Endothelial cell of umbilical vein (primary cell): Measurements from ENCODE around the gene HPCAL4. TPM values are rescaled to one million over a fixed set of nuclear protein-coding genes. Genes with fewer than 3 reads are reported as not detected.

ENCODE experiments used
- BruUV-seq: library from RNA; stranded (reverse); fragments of 400-500 nt; replicated peaks from 2 replicates; lab custom pipeline; 2021; lab: Mats Ljungman, UMichigan
- CTCF ChIA-PET: fragments of 300-600, 350-600 bp; sonication (Branson Sonifier 250); formaldehyde crosslinking; loops from one replicate; lab custom pipeline; 2021; ENCODE audit warnings: antibody characterized with exemption, inconsistent platforms; lab: Charles Lee
- POLR2A ChIA-PET: fragments of 300-600, 350-600 bp; sonication (Branson Sonifier 250); formaldehyde crosslinking; loops from one replicate; lab custom pipeline; 2021; ENCODE audit warnings: antibody characterized with exemption, inconsistent platforms; lab: Charles Lee
- DNase-seq: peaks from one replicate; pipeline ENCODE4 v3.0.0-alpha.2; 2011; ENCODE audit warnings: low read depth, low spot score
- FAIRE-seq: peaks from 2 replicates; lab custom pipeline; 2011; peaks lifted over from hg19 to GRCh38; lab: Jason Lieb, UNC
- H2AFZ ChIP-seq: 2 replicates; pipeline ENCODE4 v1.6.0; 2012; ENCODE audit warnings: low read depth, low read length, control low read depth, inconsistent platforms
- H3K27ac ChIP-seq: 2 replicates; pipeline ENCODE4 v1.5.1; 2011; ENCODE audit warnings: low read depth, mild to moderate bottlenecking, control low read depth, low read length, moderate library complexity; ENCODE audit not compliant: insufficient read depth
- H3K27me3 ChIP-seq, 2 experiments: 2 replicates each; pipeline versions ENCODE4 v1.6.0 to v1.6.1; 2011; ENCODE audit warnings: low read length in 2 of 2, mixed read lengths in 1 of 2; ENCODE audit not compliant: control insufficient read depth in 2 of 2, insufficient read depth in 2 of 2
- H3K36me3 ChIP-seq, 2 experiments: 2 replicates in 1 of 2; 3 replicates in 1 of 2; pipeline ENCODE4 v1.5.1; 2011; ENCODE audit warnings: low read length in 2 of 2, mild to moderate bottlenecking in 1 of 2, moderate library complexity in 1 of 2; ENCODE audit not compliant: control insufficient read depth in 2 of 2, insufficient read depth in 2 of 2; ENCODE audit errors: extremely low read depth in 1 of 2
- H3K4me1 ChIP-seq: 3 replicates; pipeline ENCODE4 v1.5.1; 2011; ENCODE audit warnings: mild to moderate bottlenecking, low read length; ENCODE audit not compliant: control insufficient read depth, insufficient read depth; ENCODE audit errors: extremely low read depth
- H3K4me2 ChIP-seq: 2 replicates; pipeline ENCODE4 v1.6.1; 2011; ENCODE audit warnings: low read length, control low read depth, mixed read lengths; ENCODE audit not compliant: insufficient read depth
- H3K4me3 ChIP-seq, 3 experiments: fragments of 200-600 bp in 1 of 3; sonication (generic), shearing (Covaris generic) in 1 of 3; replicated peaks in 1 of 3; 2 replicates each; pipeline ENCODE4 v1.5.1; 2011 to 2016; ENCODE audit warnings: control low read depth in 3 of 3, low read length in 3 of 3, mild to moderate bottlenecking in 2 of 3, inconsistent platforms in 1 of 3, low read depth in 1 of 3, moderate library complexity in 1 of 3; ENCODE audit not compliant: insufficient read depth in 1 of 3
- H3K79me2 ChIP-seq: 2 replicates; pipeline ENCODE4 v1.6.0; 2012; ENCODE audit warnings: low read length, inconsistent platforms; ENCODE audit not compliant: control insufficient read depth, insufficient read depth
- H3K9ac ChIP-seq: replicated peaks from 2 replicates; pipeline ENCODE3; 2011; ENCODE audit warnings: low read length, control low read depth; ENCODE audit not compliant: insufficient read depth; ENCODE audit errors: extremely low read depth
- H3K9me1 ChIP-seq: replicated peaks from 3 replicates; pipeline ENCODE4 v1.6.0; 2011; ENCODE audit warnings: mild to moderate bottlenecking, low read length; ENCODE audit not compliant: control insufficient read depth, insufficient read depth; ENCODE audit errors: extremely low read depth
- H3K9me3 ChIP-seq: replicated peaks from 2 replicates; pipeline ENCODE4 v1.5.1; 2012; ENCODE audit warnings: low read length, inconsistent platforms; ENCODE audit not compliant: control insufficient read depth, insufficient read depth
- H4K20me1 ChIP-seq: replicated peaks from 2 replicates; pipeline ENCODE3; 2011; ENCODE audit warnings: mild to moderate bottlenecking, low read length; ENCODE audit not compliant: control insufficient read depth, insufficient read depth; ENCODE audit errors: extremely low read depth
- CTCF ChIP-seq, 2 donors: IDR thresholded peaks; 1 replicate in 1 of 2; 2 replicates in 1 of 2; pipeline ENCODE4 v1.5.1; 2011; ENCODE audit warnings: low read length in 2 of 2, mild to moderate bottlenecking in 2 of 2, moderate library complexity in 2 of 2, control low read depth in 1 of 2, inconsistent platforms in 1 of 2, low read depth in 1 of 2; ENCODE audit not compliant: insufficient read depth in 1 of 2; ENCODE audit errors: extremely low read depth in 1 of 2
- EZH2 ChIP-seq: IDR thresholded peaks from 2 replicates; pipeline ENCODE4 v1.6.1; 2012; ENCODE audit warnings: borderline replicate concordance, low read depth, mild to moderate bottlenecking, moderate library complexity, low read length, inconsistent platforms; ENCODE audit not compliant: severe bottlenecking
- FOS ChIP-seq: IDR thresholded peaks from 2 replicates; pipeline ENCODE4 v1.6.1; 2011; ENCODE audit warnings: mild to moderate bottlenecking, low read length, moderate library complexity, borderline replicate concordance; ENCODE audit not compliant: insufficient read depth
- GATA2 ChIP-seq: IDR thresholded peaks from 2 replicates; pipeline ENCODE4 v1.7.0; 2011; ENCODE audit warnings: low read depth, mild to moderate bottlenecking, moderate library complexity, mixed read lengths, low read length; ENCODE audit not compliant: insufficient read length, insufficient read depth
- JUN ChIP-seq: IDR thresholded peaks from 2 replicates; pipeline ENCODE4 v1.6.1; 2011; ENCODE audit warnings: borderline replicate concordance, low read depth; ENCODE audit not compliant: insufficient read length, insufficient read depth
- MAX ChIP-seq: IDR thresholded peaks from 2 replicates; pipeline ENCODE4 v1.6.1; 2011; ENCODE audit not compliant: insufficient read depth, insufficient read length
- MYC ChIP-seq: IDR thresholded peaks from one replicate; pipeline ENCODE4 v1.6.1; 2011; ENCODE audit warnings: mild to moderate bottlenecking, low read depth, low read length
- POLR2A ChIP-seq: IDR thresholded peaks from 2 replicates; pipeline ENCODE4 v1.6.1; 2012; ENCODE audit warnings: low read depth, mild to moderate bottlenecking, control low read depth, low read length
- POLR2AphosphoS5 ChIP-seq: IDR thresholded peaks from 2 replicates; pipeline ENCODE4 v1.6.1; 2012; ENCODE audit warnings: low read depth, mild to moderate bottlenecking, control low read depth, low read length, moderate library complexity; ENCODE audit not compliant: insufficient read depth
- dilution Hi-C: fragments of 300-500 bp; cut with MboI; formaldehyde crosslinking; loops from one replicate; pipeline ENCODE4 v1.15.0; 2019; ENCODE audit warnings: low sequenced_read_pairs; ENCODE audit not compliant: extremely low pct_ligation_motif_present
- intact Hi-C: fragments of 100-400 bp; cut with micrococcal nuclease; formaldehyde crosslinking; loops from one replicate; pipeline ENCODE4 v1.10.0; 2022
- polyA plus RNA-seq, 4 experiments: library from polyadenylated mRNA; depleted of rRNA in 3 of 4; stranded (reverse) in 3 of 4; unstranded in 1 of 4; fragments of >200 nt; gene quantifications; 2 replicates each; pipeline versions ENCODE4 v1.2.1 to v1.2.3, GENCODE V29; 2011 to 2012; ENCODE audit warnings: missing spikeins in 1 of 4
- total RNA-seq: library from RNA; stranded (reverse); gene quantifications from 2 replicates; pipeline ENCODE4 v1.2.3, GENCODE V29; 2021

Gene HPCAL4
- total and polyA plus RNA-seq, 2 donors (not counting 3 experiments of a cell fraction or from before 2014, with no cell fraction given): not detected

- DNase-seq: peak; percentile 38
- no peak for FAIRE-seq
- dilution Hi-C loops (no loop called here), intact Hi-C loops (no loop called here)
- Histone ChIP-seq H3K27ac (no peak overlapping the region), H3K4me1 (no peaks in the 10 kb centered on the region), H4K20me1 (no peaks in the 10 kb centered on the region), H3K36me3 (no peaks in the 10 kb centered on the region), H3K9me1 (no peaks in the 10 kb centered on the region), H2AFZ (no peak overlapping the region), H3K4me2 (no peak overlapping the region), H3K4me3 (no peak overlapping the region), H3K79me2 (no peaks in the 10 kb centered on the region), H3K9ac (no peak overlapping the region), H3K27me3 (peaks cover 59 to 70% of the 10 kb centered on the region in 2 experiments), H3K9me3 (no peaks in the 10 kb centered on the region)
- BruUV-seq: no TSS peak
- POLR2A ChIA-PET: interaction anchor here (0.6 kb wide), 1 partner anchor 27 kb away, joined by 5 read pairs; no protein-coding TSS in a partner anchor
- CTCF ChIA-PET: interaction anchor here (0.8 to 3.1 kb wide), 5 partner anchors 9 to 26 kb away, joined by 4 to 14 read pairs (median 6); no protein-coding TSS in a partner anchor
- TF ChIP-seq GATA2 (no peak), FOS (no peak), JUN (no peak), MYC (no peak), EZH2 (peak; percentile 77), MAX (no peak), POLR2A (no peak)
Observed at GRCh38 chr1:39632682-39633417, 58.4 kb downstream of the HPCAL4 start.

- Histone ChIP-seq H3K36me3 (no peaks in the 10 kb centered on the region), H3K27ac (no peak overlapping the region), H3K27me3 (peaks cover 54 to 65% of the 10 kb centered on the region in 2 experiments), H3K4me2 (no peak overlapping the region), H3K9me1 (no peaks in the 10 kb centered on the region), H3K4me1 (no peaks in the 10 kb centered on the region), H4K20me1 (no peaks in the 10 kb centered on the region), H3K79me2 (no peaks in the 10 kb centered on the region), H3K9ac (no peak overlapping the region), H2AFZ (no peak overlapping the region), H3K4me3 (no peak overlapping the region), H3K9me3 (no peaks in the 10 kb centered on the region)
- DNase-seq: no peak
- FAIRE-seq: no peak
- no TSS peak for BruUV-seq
- ChIA-PET POLR2A (no interaction called here), CTCF (interaction anchor here (0.8 to 3.1 kb wide), 4 partner anchors 9 to 26 kb away, joined by 4 to 14 read pairs (median 8); no protein-coding TSS in a partner anchor)
- TF ChIP-seq JUN (no peak), MYC (no peak), GATA2 (no peak), CTCF (IDR thresholded peaks at IDR 0.05; ENCODE audit: extremely low read depth in 1 of 2, insufficient read depth in 1 of 2, low read depth in 1 of 2, low read length in 2 of 2) (no peak), POLR2AphosphoS5 (no peak), EZH2 (no peak), MAX (no peak), POLR2A (no peak), FOS (no peak)
- dilution Hi-C loops (no loop called here), intact Hi-C loops (no loop called here)
Observed at GRCh38 chr1:39632323-39632681, 58.9 kb downstream of the HPCAL4 start.
